HG02678 (cell line): ENCODE measurements around the gene MED4.

ENCODE experiments used
- ATAC-seq: cut with Tn5 transposase; IDR thresholded peaks from one replicate; pipeline ENCODE4 v1.9.1; 2021; ENCODE audit warnings: mild to moderate bottlenecking, moderate library complexity; ENCODE audit not compliant: unreplicated experiment

The MED4 gene

DNA sequence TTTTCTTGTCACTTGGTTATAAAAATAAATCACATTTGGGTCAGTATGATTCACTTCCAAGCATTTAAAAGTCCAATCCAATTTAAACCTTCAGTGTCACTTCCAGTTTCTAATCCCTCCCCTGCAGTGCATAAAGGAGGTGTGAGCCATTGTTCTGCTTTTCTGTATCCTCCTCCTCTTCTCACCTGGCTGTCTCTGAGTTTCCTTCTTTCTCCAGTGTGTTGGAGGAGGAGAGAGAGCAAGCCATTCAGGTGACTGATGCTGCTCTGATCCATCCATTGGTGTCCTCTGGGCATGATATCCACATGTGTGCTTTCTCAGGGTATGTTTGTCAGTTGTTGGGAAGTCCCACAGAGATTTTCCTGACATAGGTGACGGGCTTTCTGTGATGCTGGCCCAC, 56.1 kb downstream of the MED4 start:
- no peak for ATAC-seq

GRCh38 chr13:48037346-48038173, 57.3 kb downstream of the MED4 start, which contains the start of gene NUDT15:
TSS of gene NUDT15 (plus strand) at chr13:48037726. CDS start at chr13:48037747, 21 bp downstream.
- ATAC-seq, result peak; percentile 92

GRCh38 chr13:48029859-48030258, 65.0 kb downstream of the MED4 start:
- ATAC-seq, result no peak

DNA sequence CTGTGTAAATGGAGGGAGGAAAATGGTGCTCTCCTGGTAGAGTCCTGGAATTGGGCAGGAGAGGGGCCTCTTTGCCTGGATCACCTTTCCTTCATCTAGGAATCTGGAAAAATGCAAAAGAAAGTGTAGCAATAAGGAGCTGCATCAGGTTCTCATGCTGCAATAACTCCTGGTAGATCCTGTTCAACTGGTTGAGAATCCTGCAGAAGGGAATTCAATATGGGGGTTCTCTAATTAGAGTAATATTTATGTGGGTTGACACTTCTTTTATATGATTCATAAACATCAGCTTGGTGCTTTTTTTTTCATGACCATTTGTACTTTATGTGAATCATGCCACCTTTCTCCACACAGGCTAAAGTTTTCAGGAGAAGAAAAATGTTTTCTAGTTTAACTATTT, 66.8 kb downstream of the MED4 start:
- ATAC-seq, result no peak
